Measurements from ENCODE around the gene PDC.

Gene PDC

DNA sequence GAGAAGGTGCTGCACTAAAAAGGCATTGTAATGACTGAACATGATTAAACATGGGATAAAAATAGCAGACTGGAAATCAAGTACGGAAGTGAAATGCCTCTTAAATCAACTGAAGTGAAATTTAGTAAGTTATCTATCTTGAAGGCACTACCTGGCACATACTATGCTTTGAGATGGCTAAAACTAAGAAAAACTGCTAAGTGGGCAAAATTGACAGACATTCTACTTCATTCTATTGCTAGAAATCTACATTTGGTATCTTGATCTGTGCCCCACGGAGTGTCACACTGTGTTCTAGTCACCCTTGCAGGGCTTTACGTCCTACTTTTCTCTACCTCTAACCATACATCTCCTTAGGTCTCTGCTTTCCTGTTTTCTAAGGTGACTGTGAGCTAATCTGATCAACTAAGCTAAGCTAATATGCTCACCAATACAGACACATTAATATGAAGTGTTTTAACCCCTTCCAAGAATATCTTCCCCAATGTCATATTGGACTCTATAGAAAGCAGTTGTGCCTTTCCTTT, 4.1 kb downstream of the PDC start:
- Histone ChIP-seq H3K79me2 (ENCODE audit: insufficient read depth, low read length) (no peaks in the 10 kb centered on the region), H3K4me3 (ENCODE audit: low read length, poor library complexity, severe bottlenecking) (no peak overlapping the region), H3K4me2 (ENCODE audit: low read depth, low read length, poor library complexity, severe bottlenecking) (no peak overlapping the region), H3K9me3 (ENCODE audit: insufficient read depth, low read depth, low read length) (no peaks in the 10 kb centered on the region), H3K27me3 (ENCODE audit: insufficient read depth, low read length, poor library complexity, severe bottlenecking) (no peaks in the 10 kb centered on the region), H2AFZ (ENCODE audit: low read length) (no peak overlapping the region), H3K9me2 (replicated peaks; ENCODE audit: low read depth, low read length) (no peaks in the 10 kb centered on the region), H3K4me1 (ENCODE audit: insufficient read depth, low read length, poor library complexity, severe bottlenecking) (no peaks in the 10 kb centered on the region), H3K9ac (ENCODE audit: low read depth, low read length, poor library complexity, severe bottlenecking) (no peak overlapping the region), H3F3A (ENCODE audit: low read depth) (no peaks in the 10 kb centered on the region), H3K36me3 (ENCODE audit: insufficient read depth, low read length) (no peaks in the 10 kb centered on the region), H4K20me1 (ENCODE audit: insufficient read depth, low read length, poor library complexity, severe bottlenecking) (no peaks in the 10 kb centered on the region)
- TF ChIP-seq EZH2phosphoT487 (IDR thresholded peaks at IDR 0.05; ENCODE audit: borderline replicate concordance) (no peak), CTCF (conservative IDR thresholded peaks at IDR 0.05; ENCODE audit: low read length) (no peak)

DNA sequence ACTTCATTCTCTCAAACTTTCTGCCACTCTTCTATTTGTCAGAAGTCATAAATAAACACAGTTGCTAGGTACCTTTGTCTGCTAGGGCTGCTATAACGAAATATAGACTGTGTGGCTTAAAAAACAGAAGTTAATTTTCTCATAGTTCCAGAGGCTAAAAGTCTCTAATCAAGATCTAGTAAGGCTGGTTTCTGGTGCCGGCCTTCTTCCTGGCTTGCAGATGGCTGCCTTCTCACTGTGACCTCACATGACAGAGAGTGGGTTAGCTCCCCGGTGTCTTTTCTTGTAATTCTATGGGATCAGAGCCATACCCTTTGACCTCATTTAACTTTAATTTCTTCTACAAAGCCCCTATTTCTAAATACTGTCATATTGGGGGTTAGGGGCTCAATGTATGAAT, 5.9 kb downstream of the PDC start:
- no peaks in the 10 kb centered on the region for H3F3A ChIP-seq (ENCODE audit: low read depth)
- no peak overlapping the region for H3K4me3 ChIP-seq (ENCODE audit: low read length, poor library complexity, severe bottlenecking)
- H3K79me2 ChIP-seq (ENCODE audit: insufficient read depth, low read length) = no peaks in the 10 kb centered on the region
- H3K9me3 ChIP-seq (ENCODE audit: insufficient read depth, low read depth, low read length) = no peaks in the 10 kb centered on the region
- no peaks in the 10 kb centered on the region for H3K4me1 ChIP-seq (ENCODE audit: insufficient read depth, low read length, poor library complexity, severe bottlenecking)
- no peak overlapping the region for H3K4me2 ChIP-seq (ENCODE audit: low read depth, low read length, poor library complexity, severe bottlenecking)
- H2AFZ ChIP-seq (ENCODE audit: low read length) = no peak overlapping the region
- no peaks in the 10 kb centered on the region for H3K9me2 ChIP-seq (replicated peaks; ENCODE audit: low read depth, low read length)
- no peak overlapping the region for H3K9ac ChIP-seq (ENCODE audit: low read depth, low read length, poor library complexity, severe bottlenecking)
- no peaks in the 10 kb centered on the region for H3K36me3 ChIP-seq (ENCODE audit: insufficient read depth, low read length)
- no peaks in the 10 kb centered on the region for H4K20me1 ChIP-seq (ENCODE audit: insufficient read depth, low read length, poor library complexity, severe bottlenecking)
- no peaks in the 10 kb centered on the region for H3K27me3 ChIP-seq (ENCODE audit: insufficient read depth, low read length, poor library complexity, severe bottlenecking)
- TF ChIP-seq CTCF (conservative IDR thresholded peaks at IDR 0.05; ENCODE audit: low read length) = no peak
- TF ChIP-seq EZH2phosphoT487 (IDR thresholded peaks at IDR 0.05; ENCODE audit: borderline replicate concordance) = no peak

DNA sequence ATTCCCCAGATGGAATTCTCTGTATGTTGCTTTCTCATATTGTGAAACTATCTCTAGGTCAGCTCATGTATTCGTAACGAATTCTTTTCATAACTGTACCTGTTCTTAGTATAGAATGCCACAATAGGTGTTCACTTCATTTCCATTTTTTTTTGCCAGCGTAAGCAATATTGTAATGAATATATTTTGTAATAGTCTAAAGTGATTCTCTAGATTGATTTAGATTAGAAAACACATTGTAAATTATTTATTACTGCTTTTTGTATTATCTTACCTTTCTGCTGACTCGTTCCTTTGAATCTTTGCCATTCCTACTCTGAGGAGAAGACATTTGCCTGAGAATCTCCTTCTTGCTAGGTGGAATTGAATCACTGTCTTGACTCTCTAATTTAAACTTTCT, 14.8 kb downstream of the PDC start:
- no peak for TF ChIP-seq EZH2phosphoT487 (IDR thresholded peaks at IDR 0.05; ENCODE audit: borderline replicate concordance)
- no peak for TF ChIP-seq CTCF (conservative IDR thresholded peaks at IDR 0.05; ENCODE audit: low read length)
- Histone ChIP-seq H3K4me2 (ENCODE audit: low read depth, low read length, poor library complexity, severe bottlenecking) (no peak overlapping the region), H3K4me1 (ENCODE audit: insufficient read depth, low read length, poor library complexity, severe bottlenecking) (no peaks in the 10 kb centered on the region), H3K4me3 (ENCODE audit: low read length, poor library complexity, severe bottlenecking) (no peak overlapping the region), H3K9me3 (ENCODE audit: insufficient read depth, low read depth, low read length) (no peaks in the 10 kb centered on the region), H3K36me3 (ENCODE audit: insufficient read depth, low read length) (no peaks in the 10 kb centered on the region), H3K9me2 (replicated peaks; ENCODE audit: low read depth, low read length) (no peaks in the 10 kb centered on the region), H3K79me2 (ENCODE audit: insufficient read depth, low read length) (no peaks in the 10 kb centered on the region), H3K9ac (ENCODE audit: low read depth, low read length, poor library complexity, severe bottlenecking) (no peak overlapping the region), H4K20me1 (ENCODE audit: insufficient read depth, low read length, poor library complexity, severe bottlenecking) (no peaks in the 10 kb centered on the region), H3K27me3 (ENCODE audit: insufficient read depth, low read length, poor library complexity, severe bottlenecking) (no peaks in the 10 kb centered on the region), H3F3A (ENCODE audit: low read depth) (no peaks in the 10 kb centered on the region), H2AFZ (ENCODE audit: low read length) (no peak overlapping the region)

Data from Loucy (cell line).